ENCODE results near the gene VWA8. TPM values are rescaled to one million over a fixed set of nuclear protein-coding genes. Genes with fewer than 3 reads are reported as not detected.

The VWA8 gene
- total RNA-seq, 4 donors from 2014 or later, result 12.0 to 34.0 (median 16.6) TPM

GRCh38 chr13:41939398-41939797 lies 21.5 kb downstream of the VWA8 start:
- Histone ChIP-seq H3K9me3 (peaks cover under 1% of the 10 kb centered on the region), H3K27me3 (no peaks in the 10 kb centered on the region)

GRCh38 chr13:41938918-41939317 lies 22.0 kb downstream of the VWA8 start:
- no peak overlapping the region for H3K27ac ChIP-seq
- H3K4me3 ChIP-seq, result no peak overlapping the region
- DNase-seq (ENCODE audit: low spot score in 2 of 2), result no peak
- H3K4me1 ChIP-seq, result no peaks in the 10 kb centered on the region
- no peak for TF ChIP-seq CTCF (IDR thresholded peaks at IDR 0.05)
- no peak for TF ChIP-seq POLR2AphosphoS5 (IDR thresholded peaks at IDR 0.05)
- no peak for TF ChIP-seq POLR2A (IDR thresholded peaks at IDR 0.05)
- TF ChIP-seq EP300 (IDR thresholded peaks at IDR 0.05), result no peak
- 89% methylated on average over 1 of the region's 1 CpG for WGBS
- no peaks in the 10 kb centered on the region for H3K27me3 ChIP-seq
- peaks cover 2% of the 10 kb centered on the region for H3K36me3 ChIP-seq
- peaks cover 3% of the 10 kb centered on the region for H3K9me3 ChIP-seq

More at GRCh38 chr13:41939398-41939797, 21.5 kb downstream of the VWA8 start:
- no peak for DNase-seq (ENCODE audit: low spot score in 2 of 2)
- no peak overlapping the region for H3K4me3 ChIP-seq
- TF ChIP-seq EP300 (IDR thresholded peaks at IDR 0.05) (no peak), POLR2AphosphoS5 (IDR thresholded peaks at IDR 0.05) (no peak), POLR2A (IDR thresholded peaks at IDR 0.05) (no peak), CTCF (IDR thresholded peaks at IDR 0.05) (no peak)
- H3K4me1 ChIP-seq, result no peaks in the 10 kb centered on the region
- H3K36me3 ChIP-seq, result peaks cover 1% of the 10 kb centered on the region
- H3K27ac ChIP-seq, result no peak overlapping the region

GRCh38 chr13:41937388-41937787 lies 23.5 kb downstream of the VWA8 start:
- Histone ChIP-seq H3K27me3 (no peaks in the 10 kb centered on the region), H3K4me1 (no peaks in the 10 kb centered on the region), H3K4me3 (no peak overlapping the region), H3K36me3 (peaks cover 2% of the 10 kb centered on the region), H3K27ac (no peak overlapping the region), H3K9me3 (peaks cover 3% of the 10 kb centered on the region)
- TF ChIP-seq POLR2AphosphoS5 (IDR thresholded peaks at IDR 0.05) (no peak), POLR2A (IDR thresholded peaks at IDR 0.05) (no peak), CTCF (IDR thresholded peaks at IDR 0.05) (no peak), EP300 (IDR thresholded peaks at IDR 0.05) (no peak)
- no peak for DNase-seq (ENCODE audit: low spot score in 2 of 2)
- WGBS, result 98% methylated on average over 5 of the region's 5 CpGs

GRCh38 chr13:41935501-41935900 lies 25.4 kb downstream of the VWA8 start:
- Histone ChIP-seq H3K27ac (no peak overlapping the region), H3K4me1 (no peaks in the 10 kb centered on the region), H3K4me3 (no peak overlapping the region), H3K27me3 (no peaks in the 10 kb centered on the region), H3K9me3 (peaks cover 3% of the 10 kb centered on the region), H3K36me3 (peaks cover 2% of the 10 kb centered on the region)
- no peak for TF ChIP-seq EP300 (IDR thresholded peaks at IDR 0.05)
- TF ChIP-seq POLR2AphosphoS5 (IDR thresholded peaks at IDR 0.05), result no peak
- TF ChIP-seq POLR2A (IDR thresholded peaks at IDR 0.05), result no peak
- TF ChIP-seq CTCF (IDR thresholded peaks at IDR 0.05), result no peak
- WGBS, result 77% methylated on average over 1 of the region's 1 CpG
- no peak for DNase-seq (ENCODE audit: low spot score in 2 of 2)

- peaks cover 3% of the 10 kb centered on the region for H3K9me3 ChIP-seq
- no peak for TF ChIP-seq CTCF (IDR thresholded peaks at IDR 0.05)
- TF ChIP-seq EP300 (IDR thresholded peaks at IDR 0.05), result no peak
- no peak for TF ChIP-seq POLR2A (IDR thresholded peaks at IDR 0.05)
- no peak for TF ChIP-seq POLR2AphosphoS5 (IDR thresholded peaks at IDR 0.05)
- 98% methylated on average over 1 of the region's 1 CpG for WGBS
- DNase-seq (ENCODE audit: low spot score in 2 of 2), result no peak
- H3K4me3 ChIP-seq, result no peak overlapping the region
- no peak overlapping the region for H3K27ac ChIP-seq
- peaks cover 2% of the 10 kb centered on the region for H3K36me3 ChIP-seq
- H3K27me3 ChIP-seq, result no peaks in the 10 kb centered on the region
- H3K4me1 ChIP-seq, result no peaks in the 10 kb centered on the region
These were observed 25.9 kb downstream of the VWA8 start for GRCh38 chr13:41934994-41935393.
